GM12873 (cell line): ENCODE results near the gene GPR152.

ENCODE experiments used
- CTCF ChIP-seq: IDR thresholded peaks from 2 replicates; pipeline ENCODE4 v1.5.1; 2012; ENCODE audit warnings: low read depth, mild to moderate bottlenecking, moderate library complexity, low read length, control low read depth; ENCODE audit not compliant: insufficient read depth; ENCODE audit errors: missing control alignments

GPR152 gene

DNA sequence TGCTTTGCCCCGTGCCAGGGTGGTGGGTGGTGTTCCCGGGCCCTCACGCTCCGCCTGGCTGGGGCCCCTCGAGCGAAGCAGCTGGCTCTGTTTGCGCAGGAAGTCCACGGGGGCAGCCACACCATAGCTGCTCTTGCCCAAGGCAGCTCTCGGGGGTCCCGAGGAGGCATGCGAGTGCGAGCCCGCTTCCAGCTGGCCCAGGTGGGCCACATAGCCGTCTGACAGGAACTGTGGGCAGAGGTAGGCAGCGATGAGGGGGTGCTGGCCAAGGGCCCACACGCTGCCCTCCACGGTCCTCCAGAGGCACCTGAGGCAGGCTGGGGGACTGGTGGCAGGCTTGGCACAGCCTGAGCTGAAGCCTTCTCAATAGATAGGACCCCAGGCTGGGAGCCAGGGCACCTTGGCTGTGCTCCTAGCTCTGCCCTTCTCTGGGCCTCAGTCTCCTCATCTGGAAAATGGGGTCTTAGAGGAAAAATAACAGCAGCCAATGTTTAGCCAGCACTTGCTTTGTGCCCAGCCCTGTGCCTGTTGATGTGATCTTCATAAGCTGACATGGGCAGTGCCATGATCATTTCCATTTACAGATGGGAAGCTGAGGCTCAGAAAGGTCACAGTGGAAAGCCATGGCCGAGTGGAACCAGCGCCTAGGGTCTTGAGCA, 39.7 kb upstream of the GPR152 start:
- no peak for TF ChIP-seq CTCF

DNA sequence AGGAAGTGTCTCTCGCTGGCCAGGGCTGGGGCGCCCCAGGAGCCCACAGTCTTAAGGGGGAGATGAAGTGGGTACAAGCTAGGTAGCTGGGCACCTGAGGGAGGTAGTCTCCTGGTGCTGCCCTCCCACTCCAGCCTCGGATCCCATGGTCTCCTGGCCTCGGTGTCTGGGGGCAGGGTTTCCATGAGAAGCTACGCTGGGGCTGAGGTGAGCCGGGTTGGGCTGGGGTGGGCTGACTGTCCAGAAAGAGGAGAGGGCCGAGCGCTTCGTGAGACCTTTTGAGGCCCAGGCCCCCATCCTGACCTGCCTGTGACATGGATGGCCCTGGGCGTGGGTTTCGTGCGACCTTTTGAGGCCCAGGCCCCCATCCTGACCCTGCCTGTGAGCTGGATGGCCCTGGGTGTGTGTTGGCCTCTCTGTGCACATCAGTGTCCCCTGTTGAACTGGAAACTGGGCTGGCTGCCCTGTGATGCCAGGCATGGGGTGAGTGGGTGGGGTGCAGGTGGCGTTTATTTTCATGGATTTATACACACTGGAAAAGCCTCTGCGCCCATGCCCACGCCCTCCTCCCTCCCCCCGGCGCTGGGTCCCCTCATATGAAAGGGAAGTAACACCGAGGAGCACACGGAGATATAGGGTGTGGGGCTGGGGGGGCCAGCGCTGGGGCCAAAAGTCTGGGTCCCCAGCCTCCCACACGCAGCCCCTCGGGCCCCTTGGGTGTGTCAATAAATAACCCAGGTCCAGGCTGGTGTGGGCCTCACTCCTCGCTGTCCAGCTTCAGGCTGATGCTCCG, 38.9 kb upstream of the GPR152 start:
- no peak for TF ChIP-seq CTCF

DNA sequence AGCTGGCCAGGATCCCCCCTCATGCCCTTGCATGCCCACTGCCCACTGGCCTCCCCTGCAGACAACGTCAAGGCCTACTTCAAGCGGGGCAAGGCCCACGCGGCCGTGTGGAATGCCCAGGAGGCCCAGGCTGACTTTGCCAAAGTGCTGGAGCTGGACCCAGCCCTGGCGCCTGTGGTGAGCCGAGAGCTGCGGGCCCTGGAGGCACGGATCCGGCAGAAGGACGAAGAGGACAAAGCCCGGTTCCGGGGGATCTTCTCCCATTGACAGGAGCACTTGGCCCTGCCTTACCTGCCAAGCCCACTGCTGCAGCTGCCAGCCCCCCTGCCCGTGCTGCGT, 38.2 kb upstream of the GPR152 start:
- TF ChIP-seq CTCF = no peak

- TF ChIP-seq CTCF = no peak
Measured at GRCh38 chr11:67489885-67490726, 37.6 kb upstream of the GPR152 start.

DNA sequence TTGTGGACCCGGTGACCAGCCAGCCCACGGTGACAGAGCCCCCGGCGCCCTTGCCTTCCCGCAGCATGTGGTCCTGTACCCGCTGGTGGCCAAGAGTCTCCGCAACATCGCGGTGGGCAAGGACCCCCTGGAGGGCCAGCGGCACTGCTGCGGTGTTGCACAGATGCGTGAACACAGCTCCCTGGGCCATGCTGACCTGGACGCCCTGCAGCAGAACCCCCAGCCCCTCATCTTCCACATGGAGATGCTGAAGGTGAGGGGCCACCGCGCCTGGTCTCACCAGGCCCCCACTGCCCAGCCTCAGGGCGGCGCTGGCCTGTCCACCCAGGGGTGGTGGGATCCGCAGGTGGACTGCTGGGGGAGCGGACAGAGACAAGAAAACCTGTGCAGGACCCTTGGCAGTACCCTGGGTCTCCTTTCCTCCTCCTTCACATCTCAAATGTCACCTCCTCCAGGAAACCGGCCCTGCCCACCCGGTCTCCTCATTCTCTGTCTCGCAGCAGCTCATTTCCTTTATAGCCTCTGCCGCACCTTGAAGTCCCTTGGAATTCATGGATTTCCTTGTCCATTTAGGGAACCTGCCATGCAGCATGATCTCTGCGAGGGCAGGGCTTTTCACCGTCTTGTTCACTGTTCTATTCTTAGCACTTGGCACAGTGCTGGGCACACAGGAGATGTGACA, 36.8 kb upstream of the GPR152 start:
- no peak for TF ChIP-seq CTCF

DNA sequence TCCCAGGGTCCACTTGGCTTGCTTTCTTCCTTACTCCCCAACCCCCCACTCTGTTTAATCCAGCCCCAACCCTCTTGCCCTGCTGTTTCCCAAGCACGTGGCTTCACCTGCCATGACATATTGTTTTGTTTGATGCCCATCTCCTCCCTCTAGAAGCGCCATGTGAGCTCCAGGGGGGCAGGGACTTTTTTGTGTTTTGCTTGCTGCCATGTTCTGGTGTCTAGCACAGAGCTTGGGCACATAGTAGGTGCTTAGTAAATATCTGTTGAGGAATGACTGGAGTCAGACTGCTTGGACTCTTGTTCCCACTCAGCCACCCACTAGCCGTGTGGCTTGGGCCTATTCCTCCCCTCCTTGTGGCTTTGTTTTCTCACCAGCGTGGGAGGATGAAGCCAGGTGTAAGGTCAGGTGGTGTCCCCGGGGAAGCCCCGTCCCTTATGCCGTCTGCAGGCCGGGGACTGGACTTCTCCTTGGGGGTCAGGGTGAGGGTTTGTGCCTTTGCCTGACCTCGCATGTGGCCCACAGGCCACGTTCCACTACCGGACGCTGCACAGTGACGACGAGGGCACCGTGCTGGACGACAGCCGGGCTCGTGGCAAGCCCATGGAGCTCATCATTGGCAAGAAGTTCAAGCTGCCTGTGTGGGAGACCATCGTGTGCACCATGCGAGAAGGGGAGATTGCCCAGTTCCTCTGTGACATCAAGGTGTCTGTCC, 34.1 kb upstream of the GPR152 start:
- TF ChIP-seq CTCF = no peak
